Keratinocyte (primary cell): ENCODE data around the gene LENG9.
"Not testable (repeated sequence)": the region's sequence is repeated elsewhere in the genome, so short reads cannot be mapped to it uniquely, and the experiment has no call there.

Source experiments
- CTCF ChIP-seq, 3 experiments: IDR thresholded peaks in 1 of 3; conservative IDR thresholded peaks in 1 of 3; optimal IDR thresholded peaks in 1 of 3; 2 replicates in 2 of 3; 3 replicates in 1 of 3; pipeline versions ENCODE3 to v1.5.1; 2011; ENCODE audit warnings: low read length in 3 of 3, mild to moderate bottlenecking in 3 of 3, moderate library complexity in 2 of 3, control low read depth in 1 of 3, inconsistent platforms in 1 of 3; ENCODE audit not compliant: insufficient read depth in 2 of 3; ENCODE audit errors: extremely low read depth in 1 of 3
- EZH2 ChIP-seq: IDR thresholded peaks from one replicate; pipeline ENCODE4 v1.6.1; 2012; ENCODE audit warnings: inconsistent platforms, mild to moderate bottlenecking, low read length, moderate library complexity

DNA sequence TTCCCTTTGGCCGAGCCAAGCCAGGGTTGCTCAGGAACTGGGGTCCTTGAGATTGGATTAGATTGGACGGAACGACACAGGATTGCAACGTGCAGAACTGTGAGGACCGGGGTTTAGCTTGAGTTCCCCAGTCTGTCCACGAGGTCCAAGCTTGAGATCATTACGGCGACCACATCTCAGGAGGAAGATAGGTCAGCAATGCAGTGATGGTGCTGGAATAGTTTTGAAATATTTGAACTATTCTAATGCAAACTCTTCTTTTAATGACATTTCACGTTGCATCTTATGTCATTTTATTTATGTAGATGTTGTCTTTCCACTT is 34.8 kb upstream of the LENG9 start:
- not testable (repeated sequence) for TF ChIP-seq CTCF (optimal IDR thresholded peaks at IDR 0.05 in 1 of 3, IDR thresholded peaks at IDR 0.05 in 1 of 3, conservative IDR thresholded peaks at IDR 0.05 in 1 of 3; ENCODE audit: extremely low read depth in 1 of 3, insufficient read depth in 2 of 3, low read length in 3 of 3); EZH2
